Muscle of leg (tissue), 11 donors: ENCODE data around the gene KRTAP24-1. TPM values are rescaled to one million over a fixed set of nuclear protein-coding genes. Genes with fewer than 3 reads are reported as not detected.

Experiments
- DNase-seq: peaks from one replicate; pipeline ENCODE4 v3.0.0; 2013
- H3K27ac ChIP-seq: one replicate; pipeline ENCODE4 v1.5.1; 2013; ENCODE audit warnings: mild to moderate bottlenecking, low read length, control low read depth
- H3K27me3 ChIP-seq: one replicate; pipeline ENCODE4 v1.6.1; 2013; ENCODE audit warnings: low read length; ENCODE audit not compliant: control insufficient read depth, insufficient read depth
- H3K36me3 ChIP-seq: one replicate; pipeline ENCODE4 v1.6.1; 2013; ENCODE audit warnings: low read length; ENCODE audit not compliant: control insufficient read depth, insufficient read depth
- H3K4me1 ChIP-seq: one replicate; pipeline ENCODE4 v1.6.1; 2013; ENCODE audit warnings: low read length; ENCODE audit not compliant: control insufficient read depth, insufficient read depth
- H3K4me3 ChIP-seq: one replicate; pipeline ENCODE4 v1.5.1; 2013; ENCODE audit warnings: low read length, control low read depth
- H3K9me3 ChIP-seq: replicated peaks from 2 replicates; pipeline ENCODE4 v1.6.1; 2013; ENCODE audit warnings: low read depth, low read length; ENCODE audit not compliant: control insufficient read depth
- WGBS: methylation state at CpG from one replicate; pipeline ENCODE4 v1.1.5; 2013; ENCODE audit warnings: missing lambda C conversion rate; ENCODE audit not compliant: insufficient coverage; 5-methylcytosine and 5-hydroxymethylcytosine counted together
- polyA plus RNA-seq, 8 donors: library from polyadenylated mRNA; unstranded; fragments of 120-200 nt; gene quantifications; one replicate each; pipeline versions ENCODE4 v1.2.1 to v1.2.3, GENCODE V29; 2013; ENCODE audit warnings: inconsistent platforms in 1 of 8, low replicate concordance in 1 of 8; ENCODE audit not compliant: insufficient read length in 8 of 8, insufficient read depth in 1 of 8
- total RNA-seq: library from RNA; stranded (reverse); fragments of 120-200 nt; gene quantifications from one replicate; pipeline ENCODE4 v1.2.4, GENCODE V29; 2013

Gene KRTAP24-1
- total and polyA plus RNA-seq, 9 donors, result not detected

- no CpG with 5 or more reads among the region's 3 CpGs for WGBS
- Histone ChIP-seq H3K36me3 (no peaks in the 10 kb centered on the region), H3K27me3 (no peaks in the 10 kb centered on the region), H3K27ac (no peak overlapping the region), H3K9me3 (no peaks in the 10 kb centered on the region), H3K4me1 (no peaks in the 10 kb centered on the region), H3K4me3 (no peak overlapping the region)
- DNase-seq, result no peak
Measured at GRCh38 chr21:30269803-30270530, 12.8 kb downstream of the KRTAP24-1 start.

DNA sequence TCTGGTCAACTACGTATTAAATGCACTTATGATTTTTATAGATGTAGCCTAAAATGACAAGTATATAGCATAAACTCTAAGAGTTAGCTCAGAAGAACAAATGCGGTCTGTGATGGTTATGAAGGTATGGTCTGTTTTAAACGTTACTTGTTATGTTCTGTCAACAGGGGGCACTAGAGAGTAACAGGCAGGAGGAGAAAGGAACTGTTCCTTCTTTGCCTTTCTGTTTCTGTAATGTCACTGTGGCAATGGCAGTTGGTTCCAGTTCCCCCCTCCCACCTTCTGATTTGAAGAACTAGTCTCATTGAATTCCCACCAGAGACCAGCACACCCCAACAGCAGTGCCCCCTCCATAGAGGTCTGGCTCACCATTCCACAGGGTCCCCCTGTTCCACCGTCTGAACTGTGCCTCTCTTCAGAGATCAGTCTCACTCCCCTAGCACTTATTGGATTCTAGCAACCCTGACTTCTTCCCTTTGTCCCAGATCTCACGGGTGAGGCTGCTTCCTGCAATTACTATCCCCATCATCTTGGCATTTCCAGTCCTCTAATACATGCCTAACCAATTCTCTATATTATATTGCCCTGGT, 14.0 kb downstream of the KRTAP24-1 start:
- H3K36me3 ChIP-seq, result no peaks in the 10 kb centered on the region
- no peaks in the 10 kb centered on the region for H3K4me1 ChIP-seq
- H3K27ac ChIP-seq, result no peak overlapping the region
- WGBS, result 56% methylated on average over 2 of the region's 5 CpGs
- peaks cover 2% of the 10 kb centered on the region for H3K9me3 ChIP-seq
- DNase-seq, result no peak
- H3K27me3 ChIP-seq, result no peaks in the 10 kb centered on the region
- H3K4me3 ChIP-seq, result no peak overlapping the region

DNA sequence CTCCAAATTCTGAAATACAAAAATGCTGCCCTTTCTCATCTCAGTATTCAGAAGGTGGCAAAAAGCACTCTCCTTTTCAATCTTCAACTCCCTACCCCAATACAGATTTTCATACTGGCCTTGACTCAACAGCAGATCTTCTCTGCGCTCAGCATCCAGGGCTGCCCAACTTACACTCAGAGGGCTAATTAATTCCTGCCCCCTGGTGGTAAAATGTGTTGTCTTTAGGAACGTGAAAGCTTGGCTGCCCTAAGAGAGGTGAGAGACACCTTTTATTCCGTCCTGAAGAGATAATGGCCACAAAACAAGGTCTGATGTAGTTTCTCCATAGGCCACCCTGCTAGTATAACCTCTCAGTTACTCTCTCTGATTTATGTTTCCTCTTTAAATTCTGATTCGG, 25.0 kb downstream of the KRTAP24-1 start:
- DNase-seq, result no peak
- 78% methylated on average over 2 of the region's 4 CpGs for WGBS
- no peak overlapping the region for H3K4me3 ChIP-seq
- no peaks in the 10 kb centered on the region for H3K4me1 ChIP-seq
- no peaks in the 10 kb centered on the region for H3K36me3 ChIP-seq
- no peaks in the 10 kb centered on the region for H3K27me3 ChIP-seq
- H3K9me3 ChIP-seq, result no peaks in the 10 kb centered on the region
- H3K27ac ChIP-seq, result no peak overlapping the region

GRCh38 chr21:30256100-30256499, 26.6 kb downstream of the KRTAP24-1 start:
- Histone ChIP-seq H3K4me3 (no peak overlapping the region), H3K36me3 (no peaks in the 10 kb centered on the region), H3K27me3 (no peaks in the 10 kb centered on the region), H3K27ac (no peak overlapping the region), H3K9me3 (no peaks in the 10 kb centered on the region), H3K4me1 (no peaks in the 10 kb centered on the region)
- 86% methylated on average over 2 of the region's 4 CpGs for WGBS
- DNase-seq, result no peak

GRCh38 chr21:30255679-30256078, 27.1 kb downstream of the KRTAP24-1 start:
- H3K9me3 ChIP-seq, result no peaks in the 10 kb centered on the region
- no peak overlapping the region for H3K4me3 ChIP-seq
- no peaks in the 10 kb centered on the region for H3K36me3 ChIP-seq
- WGBS, result 57% methylated on average over 1 of the region's 1 CpG
- no peak for DNase-seq
- no peaks in the 10 kb centered on the region for H3K27me3 ChIP-seq
- H3K4me1 ChIP-seq, result no peaks in the 10 kb centered on the region
- no peak overlapping the region for H3K27ac ChIP-seq

DNA sequence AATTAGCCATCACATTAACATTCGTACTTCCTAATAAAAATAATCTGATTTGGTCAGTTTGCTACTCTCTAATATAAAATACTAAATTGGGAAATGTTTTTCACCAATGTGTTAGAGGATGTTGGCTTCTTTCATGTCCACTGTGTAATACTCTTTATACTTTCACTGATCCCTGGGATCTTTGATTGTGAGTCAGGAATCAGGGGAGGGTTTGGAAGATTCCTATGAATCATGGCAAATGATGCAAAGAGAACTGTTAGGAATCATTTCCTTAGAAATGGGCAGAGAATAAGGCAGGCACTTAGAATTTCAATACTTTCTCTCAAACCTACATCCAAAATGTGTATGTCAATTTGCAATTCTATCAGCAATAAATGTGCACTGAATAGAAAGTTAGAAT, 31.0 kb downstream of the KRTAP24-1 start:
- no peaks in the 10 kb centered on the region for H3K4me1 ChIP-seq
- no peak overlapping the region for H3K27ac ChIP-seq
- H3K27me3 ChIP-seq, result no peaks in the 10 kb centered on the region
- H3K9me3 ChIP-seq, result no peaks in the 10 kb centered on the region
- H3K4me3 ChIP-seq, result no peak overlapping the region
- WGBS, result no CpG with 5 or more reads among the region's 1 CpG
- no peak for DNase-seq
- no peaks in the 10 kb centered on the region for H3K36me3 ChIP-seq

DNA sequence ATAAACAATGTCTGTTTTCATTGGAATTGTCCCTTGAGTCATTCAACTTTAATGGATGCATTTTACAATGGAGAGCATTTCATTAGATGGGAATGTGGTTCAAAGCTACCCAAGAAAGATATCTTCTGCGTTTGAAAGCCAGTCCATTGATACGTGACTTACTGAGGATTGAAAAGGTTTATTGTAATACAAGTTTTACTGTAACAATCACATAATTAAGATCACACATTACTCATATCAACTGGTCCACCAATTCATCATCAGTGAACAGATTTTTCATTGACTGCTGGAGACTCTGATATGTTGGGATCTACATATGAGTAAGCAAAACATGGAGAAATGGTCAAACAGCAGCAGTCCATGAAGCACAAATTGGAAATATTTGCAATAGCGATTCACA, 32.8 kb downstream of the KRTAP24-1 start:
- no CpG with 5 or more reads among the region's 3 CpGs for WGBS
- H3K27me3 ChIP-seq, result no peaks in the 10 kb centered on the region
- no peak for DNase-seq
- H3K4me1 ChIP-seq, result no peaks in the 10 kb centered on the region
- H3K4me3 ChIP-seq, result no peak overlapping the region
- no peak overlapping the region for H3K27ac ChIP-seq
- H3K9me3 ChIP-seq, result no peaks in the 10 kb centered on the region
- H3K36me3 ChIP-seq, result no peaks in the 10 kb centered on the region

DNA sequence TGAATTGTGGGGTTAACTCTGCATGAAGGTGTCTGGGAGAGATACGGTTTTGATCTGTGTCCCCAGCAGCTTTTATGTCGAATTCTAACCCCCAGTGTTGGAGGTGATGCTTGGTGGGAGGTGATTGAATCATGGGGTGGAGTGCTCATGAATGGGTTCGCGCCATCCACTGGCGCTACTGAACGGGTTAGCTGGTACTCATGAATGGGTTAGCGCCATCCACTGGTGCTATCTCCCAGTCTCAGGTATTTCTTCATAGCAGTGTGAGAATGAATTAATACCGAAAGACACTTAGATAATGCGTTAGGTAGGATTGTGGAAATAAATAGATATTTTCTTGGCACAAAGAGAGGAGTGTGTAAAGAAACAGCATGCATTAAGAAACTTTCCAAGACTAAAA, 33.9 kb downstream of the KRTAP24-1 start:
- Histone ChIP-seq H3K4me3 (no peak overlapping the region), H3K9me3 (no peaks in the 10 kb centered on the region), H3K27ac (no peak overlapping the region), H3K4me1 (no peaks in the 10 kb centered on the region), H3K36me3 (no peaks in the 10 kb centered on the region), H3K27me3 (no peaks in the 10 kb centered on the region)
- 95% methylated on average over 7 of the region's 9 CpGs for WGBS
- no peak for DNase-seq

- no peak overlapping the region for H3K27ac ChIP-seq
- H3K9me3 ChIP-seq, result no peaks in the 10 kb centered on the region
- H3K4me3 ChIP-seq, result no peak overlapping the region
- no peaks in the 10 kb centered on the region for H3K36me3 ChIP-seq
- no peaks in the 10 kb centered on the region for H3K27me3 ChIP-seq
- no peaks in the 10 kb centered on the region for H3K4me1 ChIP-seq
- DNase-seq, result no peak
Measured at GRCh38 chr21:30245061-30245460, 37.7 kb downstream of the KRTAP24-1 start.

- no peak for DNase-seq
- H3K27me3 ChIP-seq, result no peaks in the 10 kb centered on the region
- no peaks in the 10 kb centered on the region for H3K4me1 ChIP-seq
- no peaks in the 10 kb centered on the region for H3K36me3 ChIP-seq
- H3K9me3 ChIP-seq, result no peaks in the 10 kb centered on the region
- no peak overlapping the region for H3K27ac ChIP-seq
- H3K4me3 ChIP-seq, result no peak overlapping the region
Measured at GRCh38 chr21:30243691-30244090, 39.1 kb downstream of the KRTAP24-1 start.

- DNase-seq, result no peak
- H3K9me3 ChIP-seq, result no peaks in the 10 kb centered on the region
- WGBS, result no CpG with 5 or more reads among the region's 3 CpGs
Measured at GRCh38 chr21:30240661-30241060, 42.1 kb downstream of the KRTAP24-1 start.

More at GRCh38 chr21:30240661-30241060, 42.1 kb downstream of the KRTAP24-1 start:
- Histone ChIP-seq H3K27ac (no peak overlapping the region), H3K4me3 (no peak overlapping the region), H3K27me3 (no peaks in the 10 kb centered on the region), H3K4me1 (no peaks in the 10 kb centered on the region), H3K36me3 (no peaks in the 10 kb centered on the region)
